ENCODE measurements around the gene RHOB.
"Not testable (repeated sequence)": the region's sequence is repeated elsewhere in the genome, so short reads cannot be mapped to it uniquely, and the experiment has no call there.

RHOB gene

DNA sequence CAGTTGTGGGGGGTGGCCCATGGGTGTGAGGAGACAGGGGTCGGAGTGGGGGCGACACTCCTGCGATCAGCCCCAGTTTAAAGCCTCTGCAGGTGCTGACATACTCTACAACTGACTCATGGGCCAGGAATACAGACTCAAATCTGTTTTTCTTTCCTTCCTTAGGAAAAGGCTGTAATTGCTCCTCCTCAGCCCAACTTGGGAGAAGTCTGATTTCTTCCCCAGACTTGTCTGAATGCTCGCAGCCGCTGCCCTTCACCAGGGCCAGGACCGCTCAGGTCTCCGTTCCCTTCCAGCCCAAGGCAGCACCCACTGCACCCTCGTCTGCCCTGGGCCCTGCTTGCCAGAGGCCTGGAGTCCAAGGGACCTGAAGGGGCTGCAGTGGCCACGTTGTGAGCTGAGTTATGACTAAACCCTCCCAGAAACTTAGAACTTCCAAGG, 41.3 kb downstream of the RHOB start:
- DNase-seq (ENCODE audit: low spot score): no peak
- Histone ChIP-seq H3K27ac (no peak overlapping the region), H3K4me3 (no peak overlapping the region)
- TF ChIP-seq, protein P1, sequence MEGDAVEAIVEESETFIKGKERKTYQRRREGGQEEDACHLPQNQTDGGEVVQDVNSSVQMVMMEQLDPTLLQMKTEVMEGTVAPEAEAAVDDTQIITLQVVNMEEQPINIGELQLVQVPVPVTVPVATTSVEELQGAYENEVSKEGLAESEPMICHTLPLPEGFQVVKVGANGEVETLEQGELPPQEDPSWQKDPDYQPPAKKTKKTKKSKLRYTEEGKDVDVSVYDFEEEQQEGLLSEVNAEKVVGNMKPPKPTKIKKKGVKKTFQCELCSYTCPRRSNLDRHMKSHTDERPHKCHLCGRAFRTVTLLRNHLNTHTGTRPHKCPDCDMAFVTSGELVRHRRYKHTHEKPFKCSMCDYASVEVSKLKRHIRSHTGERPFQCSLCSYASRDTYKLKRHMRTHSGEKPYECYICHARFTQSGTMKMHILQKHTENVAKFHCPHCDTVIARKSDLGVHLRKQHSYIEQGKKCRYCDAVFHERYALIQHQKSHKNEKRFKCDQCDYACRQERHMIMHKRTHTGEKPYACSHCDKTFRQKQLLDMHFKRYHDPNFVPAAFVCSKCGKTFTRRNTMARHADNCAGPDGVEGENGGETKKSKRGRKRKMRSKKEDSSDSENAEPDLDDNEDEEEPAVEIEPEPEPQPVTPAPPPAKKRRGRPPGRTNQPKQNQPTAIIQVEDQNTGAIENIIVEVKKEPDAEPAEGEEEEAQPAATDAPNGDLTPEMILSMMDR (IDR thresholded peaks at IDR 0.05): no peak

DNA sequence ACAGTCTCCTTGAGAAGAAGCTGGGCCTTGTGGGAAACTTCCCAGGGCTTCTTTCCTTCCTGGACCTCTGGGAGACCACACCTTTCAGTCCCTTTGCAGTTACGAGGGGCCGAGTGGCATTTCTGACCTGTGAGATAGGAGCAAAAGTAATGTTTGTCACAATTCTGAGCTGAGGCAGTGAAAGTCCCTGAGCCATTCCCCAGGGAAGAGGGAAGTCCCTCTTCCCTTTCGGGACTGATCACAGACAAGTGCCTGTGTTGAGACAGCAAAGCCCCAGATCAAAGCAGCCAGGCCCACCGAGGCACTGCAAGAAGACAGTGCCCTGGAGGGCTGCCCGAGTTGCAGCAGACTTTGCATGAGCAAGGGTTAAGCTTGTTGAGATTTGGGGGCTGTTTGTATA, 41.9 kb downstream of the RHOB start:
- no peak overlapping the region for H3K4me3 ChIP-seq
- TF ChIP-seq, protein P1 (IDR thresholded peaks at IDR 0.05): no peak
- DNase-seq (ENCODE audit: low spot score): no peak
- H3K27ac ChIP-seq: no peak overlapping the region

DNA sequence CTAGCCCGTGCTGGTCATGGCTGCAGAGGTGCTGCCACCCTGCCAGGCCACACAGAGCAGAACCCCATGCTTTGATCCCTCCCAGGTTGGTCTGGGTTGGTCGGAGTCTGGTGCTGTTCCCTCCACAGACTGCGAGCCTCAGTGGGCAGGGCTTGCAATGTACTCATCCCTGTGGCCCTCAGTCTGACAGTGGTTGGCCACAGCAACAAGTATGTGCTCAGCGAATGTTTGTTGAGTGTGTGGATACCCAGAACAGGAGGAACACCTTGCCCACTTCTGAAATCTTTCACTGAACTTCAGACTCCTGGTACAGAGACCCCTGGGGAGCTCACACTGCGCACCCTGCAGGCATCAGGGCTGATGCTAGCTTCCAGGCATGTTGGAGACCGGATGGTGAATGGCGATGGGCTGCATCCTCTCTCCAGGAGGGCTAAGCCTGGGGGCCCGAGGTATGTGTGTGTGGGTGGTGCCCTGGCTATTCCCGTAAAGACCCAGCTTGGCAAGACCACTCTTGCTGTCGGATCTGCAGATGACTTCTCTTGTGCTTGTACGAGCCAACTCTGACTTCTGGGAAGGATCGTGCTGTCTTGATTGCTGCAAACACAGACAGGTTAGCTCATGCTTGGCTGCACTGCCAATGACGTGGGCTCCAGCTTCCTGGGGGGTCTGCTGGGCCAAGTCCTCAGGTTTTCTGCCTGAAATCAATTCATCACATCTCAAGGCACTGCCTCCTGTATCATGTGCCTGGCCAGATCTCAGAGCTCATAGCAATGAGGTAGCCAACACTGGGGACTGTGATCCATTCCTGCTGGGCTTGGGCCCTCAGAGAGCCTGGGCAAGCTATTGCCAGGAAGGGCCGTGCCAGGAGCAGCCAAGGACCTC, 43.7 kb downstream of the RHOB start:
- DNase-seq (ENCODE audit: low spot score): no peak

DNA sequence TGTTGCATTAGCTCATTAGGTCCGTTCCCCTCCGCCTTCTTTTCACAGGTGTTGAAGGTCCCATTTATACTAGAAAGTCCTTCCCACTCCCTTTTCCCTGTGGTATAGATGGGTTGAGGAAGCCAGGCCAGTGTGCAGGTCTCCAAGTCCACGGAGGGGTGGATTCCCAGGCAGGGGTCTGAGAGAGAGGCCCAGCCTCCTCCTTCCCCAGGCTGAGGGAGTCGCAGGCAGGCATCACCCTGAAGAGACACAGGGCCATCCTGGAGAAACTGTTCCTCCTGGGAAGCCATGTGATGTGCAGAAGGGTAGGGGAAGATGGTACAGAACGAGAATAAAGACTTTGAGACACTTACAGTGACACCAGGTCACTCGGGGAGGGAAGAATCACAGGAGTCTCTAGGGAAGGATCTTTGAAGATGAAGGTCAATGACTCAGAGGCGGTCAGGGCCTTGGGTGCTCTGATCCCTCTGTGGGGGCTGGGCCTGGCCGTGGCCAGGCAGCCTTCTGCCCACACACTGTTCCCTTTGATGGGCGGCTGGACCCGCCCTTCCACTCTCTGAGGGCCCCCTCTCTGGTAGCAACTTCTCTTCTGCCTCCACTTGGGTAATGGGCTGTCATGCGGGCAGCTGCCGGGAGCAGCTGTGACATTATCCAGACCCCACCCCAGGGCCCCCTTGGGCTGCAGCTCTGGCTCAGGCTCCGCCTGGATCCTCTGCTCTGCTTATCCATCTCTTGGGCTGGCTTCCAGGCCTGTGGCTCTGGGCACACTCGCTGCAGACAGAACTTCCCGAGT, 45.1 kb downstream of the RHOB start:
- TF ChIP-seq, protein P1 (IDR thresholded peaks at IDR 0.05): no peak
- Histone ChIP-seq H3K27ac (no peak overlapping the region), H3K4me3 (no peak overlapping the region)
- DNase-seq (ENCODE audit: low spot score): no peak

More for the DNA sequence above, 43.7 kb downstream of the RHOB start:
- TF ChIP-seq, protein P1 (IDR thresholded peaks at IDR 0.05): no peak
- Histone ChIP-seq H3K4me3 (no peak overlapping the region), H3K27ac (no peak overlapping the region)

DNA sequence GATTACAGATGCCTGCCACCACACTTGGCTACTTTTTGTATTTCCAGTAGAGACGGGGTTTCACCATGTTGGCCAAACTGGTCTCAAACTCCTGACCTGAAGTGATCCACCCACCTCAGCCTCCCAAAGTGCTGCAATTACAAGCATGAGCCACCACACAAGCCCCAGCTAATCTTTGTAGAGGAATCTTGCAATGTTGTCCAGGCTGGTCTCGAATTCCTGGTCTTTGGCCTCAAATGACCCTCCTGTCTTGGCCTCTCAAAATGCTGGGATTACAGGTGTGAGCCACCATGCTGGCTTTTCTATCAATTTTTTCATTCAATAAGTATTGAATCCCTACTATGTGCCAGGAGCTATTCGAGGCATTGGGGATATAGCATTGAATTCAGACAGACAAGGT, 46.2 kb downstream of the RHOB start:
- H3K27ac ChIP-seq; H3K4me3 ChIP-seq; DNase-seq (ENCODE audit: low spot score): not testable (repeated sequence)

DNA sequence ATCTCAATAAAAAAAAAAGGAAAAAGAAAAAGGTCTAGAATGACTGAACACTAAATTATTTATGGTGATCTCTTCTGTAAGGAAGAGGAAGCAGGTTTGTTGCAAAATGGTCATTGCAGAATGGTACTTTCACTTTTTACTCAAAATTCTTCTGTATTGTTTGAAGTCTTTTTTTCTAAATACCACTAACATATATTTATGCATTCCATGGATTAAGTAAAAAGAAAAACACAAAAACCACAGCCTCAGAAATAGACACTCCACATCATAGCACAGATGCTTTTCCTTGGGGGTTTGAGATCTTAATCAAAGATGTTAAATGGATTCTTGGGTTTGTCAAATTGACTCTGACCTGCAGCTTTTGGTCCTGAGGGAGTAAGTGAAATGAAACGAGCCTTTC, 47.4 kb downstream of the RHOB start:
- TF ChIP-seq, protein P1 (IDR thresholded peaks at IDR 0.05): no peak
- no peak for DNase-seq (ENCODE audit: low spot score)
- Histone ChIP-seq H3K27ac (no peak overlapping the region), H3K4me3 (no peak overlapping the region)

DNA sequence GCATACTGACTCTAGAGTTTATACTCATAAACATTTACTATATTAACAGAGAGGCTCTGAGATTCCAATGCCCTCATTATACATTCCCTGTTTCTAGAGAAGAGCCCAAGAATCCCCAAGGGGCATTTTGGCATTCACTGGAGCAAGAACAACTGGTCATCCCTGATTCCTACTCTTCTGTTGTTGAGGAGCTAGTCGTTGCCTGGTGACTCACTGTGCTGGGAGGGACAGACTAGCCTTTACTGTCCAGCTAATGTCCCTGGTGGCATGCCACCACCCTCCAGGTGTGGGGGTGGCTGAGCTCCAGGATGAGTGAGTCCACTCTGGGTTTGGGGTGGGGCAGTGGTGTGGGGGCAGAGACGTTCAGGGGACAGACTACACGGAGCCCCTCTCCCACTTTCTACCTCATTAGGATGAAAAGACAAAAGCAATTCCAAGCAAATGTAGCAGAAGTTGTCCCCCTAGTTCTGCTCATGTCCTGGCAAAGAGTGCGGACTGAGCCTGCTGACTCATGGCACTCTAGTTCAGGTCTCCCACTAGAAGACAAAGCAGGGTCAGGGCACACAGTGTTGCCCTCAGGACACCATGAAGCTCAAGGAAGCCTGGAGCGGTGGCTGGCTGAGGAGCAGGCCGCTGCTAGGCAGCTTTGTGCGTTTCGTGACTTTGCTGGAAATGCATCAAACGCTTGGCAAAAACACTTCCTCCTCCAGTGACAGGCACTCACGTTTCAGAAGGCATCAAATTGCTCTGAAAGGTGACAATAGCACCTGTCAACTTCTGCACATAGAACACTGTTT, 49.4 kb downstream of the RHOB start:
- DNase-seq (ENCODE audit: low spot score): no peak
- Histone ChIP-seq H3K27ac (no peak overlapping the region), H3K4me3 (no peak overlapping the region)
- TF ChIP-seq, protein P1 (IDR thresholded peaks at IDR 0.05): no peak

Measured in coronary artery (tissue), 2 donors.